SH-SY5Y (cell line): Measurements from ENCODE around the gene SOWAHD.

Source experiments
- GATA2 ChIP-seq: IDR thresholded peaks from 2 replicates; pipeline ENCODE4 v1.6.1; 2011; ENCODE audit warnings: mild to moderate bottlenecking, low read depth, low read length
- GATA3 ChIP-seq: IDR thresholded peaks from 2 replicates; pipeline ENCODE4 v1.6.1; 2011; ENCODE audit warnings: low read depth, mild to moderate bottlenecking, low read length, moderate library complexity

The SOWAHD gene

DNA sequence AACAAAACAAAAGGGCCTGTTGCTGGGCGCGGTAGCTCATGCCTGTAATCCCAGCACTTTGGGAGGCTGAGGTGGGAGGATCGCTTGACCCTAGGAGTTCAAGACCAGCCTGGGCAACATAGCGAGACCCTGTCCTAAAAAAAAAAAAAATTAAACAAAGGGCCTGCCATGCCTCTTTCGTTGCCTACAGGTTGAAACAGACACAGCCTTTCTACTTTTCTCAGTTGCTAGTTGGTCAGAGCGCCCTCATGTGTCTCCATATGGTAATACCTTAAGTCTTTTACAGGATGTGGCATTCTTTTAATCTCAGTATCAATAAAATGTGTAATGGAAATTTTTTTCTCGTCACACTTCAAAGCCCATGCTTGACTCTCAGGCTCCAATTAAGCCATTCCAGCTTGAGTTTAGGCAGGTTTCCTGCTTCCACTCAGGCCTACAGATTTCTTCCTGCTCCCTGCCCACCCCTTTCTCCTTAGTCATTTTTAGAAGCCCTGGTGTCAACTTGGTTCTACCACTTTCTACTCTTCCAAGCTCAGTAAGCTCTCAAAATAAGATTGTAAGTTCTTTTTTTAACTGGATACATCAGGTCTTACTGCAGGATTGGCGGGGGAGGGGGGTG lies 4.6 kb upstream of the SOWAHD start:
- no peak for TF ChIP-seq GATA3
- no peak for TF ChIP-seq GATA2

DNA sequence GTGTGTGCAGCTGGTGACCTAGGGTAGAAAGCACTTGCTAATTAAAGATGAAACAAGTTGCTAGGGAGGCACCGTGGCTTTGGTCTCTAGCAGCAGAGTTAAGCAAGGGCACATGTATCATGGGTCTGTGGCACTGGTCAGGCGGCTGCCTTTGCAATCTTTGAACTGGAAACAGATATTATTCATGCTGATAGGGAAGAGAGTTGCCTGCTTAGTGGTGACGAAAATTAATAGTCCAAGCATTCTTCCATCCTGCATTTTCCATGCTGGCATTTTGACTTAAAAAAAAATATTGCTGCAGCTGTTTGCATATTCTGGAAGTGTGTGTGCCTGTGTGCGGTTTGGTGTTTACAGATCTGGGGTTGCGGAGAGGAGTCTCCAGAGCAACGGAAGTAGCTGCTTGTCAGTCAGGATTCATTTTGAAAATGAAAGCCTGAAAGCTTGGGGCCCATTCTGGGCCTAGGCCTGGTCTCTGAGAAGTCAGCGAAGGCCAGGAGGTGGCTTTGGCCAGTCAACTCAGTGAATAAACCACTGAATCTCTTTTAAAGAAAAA lies 2.3 kb upstream of the SOWAHD start:
- TF ChIP-seq GATA2, result no peak

DNA sequence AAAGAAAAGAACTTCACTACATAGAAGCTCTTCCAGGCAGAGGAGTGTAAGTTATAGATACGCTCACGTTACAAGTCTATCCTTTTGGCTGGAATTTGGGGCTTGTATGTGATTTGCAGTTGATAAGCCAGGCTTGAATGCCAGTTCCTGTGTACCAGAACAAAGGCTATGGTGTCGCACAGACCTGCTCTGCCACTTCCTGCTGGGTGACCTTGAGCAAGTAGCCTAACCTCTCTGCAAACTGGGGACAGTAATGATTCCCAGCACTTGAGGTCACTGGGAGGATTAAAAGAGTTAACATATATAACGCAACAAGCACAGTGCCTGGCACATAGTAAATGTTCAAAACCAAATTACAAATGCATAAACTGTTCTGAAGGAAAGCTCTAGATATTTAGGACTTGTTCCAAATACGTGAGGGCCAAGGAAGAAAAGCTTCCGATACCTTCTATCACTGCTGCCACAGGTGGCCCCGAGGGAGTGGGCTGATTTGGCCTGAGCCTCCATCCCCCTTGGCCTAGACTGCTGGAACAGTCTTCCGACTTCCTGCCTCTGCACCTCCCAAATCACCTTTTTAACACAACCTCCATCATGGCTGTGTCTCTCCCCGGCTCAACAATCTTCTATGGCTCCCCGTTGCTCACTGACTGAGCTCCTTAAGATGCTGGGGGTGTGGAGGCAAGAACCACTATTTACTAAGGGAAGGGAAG lies 1.3 kb upstream of the SOWAHD start:
- TF ChIP-seq GATA3, result no peak
- no peak for TF ChIP-seq GATA2

DNA sequence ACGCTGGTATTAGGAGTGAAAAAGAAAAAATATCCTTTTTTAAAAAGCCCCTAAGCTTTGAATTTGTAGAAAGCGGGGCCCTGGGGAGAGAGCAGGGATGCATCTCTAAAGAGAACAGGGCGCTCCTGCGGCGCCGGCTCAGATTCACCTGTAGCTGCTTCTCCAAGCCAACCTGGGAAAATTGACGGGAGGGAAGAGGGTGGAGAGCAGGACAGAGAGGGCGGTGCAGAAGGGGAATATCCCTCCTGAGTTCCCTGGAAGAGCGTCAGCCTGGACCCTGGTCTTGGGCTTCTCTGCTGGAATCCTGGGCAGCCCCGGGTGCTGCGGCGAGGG lies 776 bp upstream of the SOWAHD start:
- TF ChIP-seq GATA3, result no peak

DNA sequence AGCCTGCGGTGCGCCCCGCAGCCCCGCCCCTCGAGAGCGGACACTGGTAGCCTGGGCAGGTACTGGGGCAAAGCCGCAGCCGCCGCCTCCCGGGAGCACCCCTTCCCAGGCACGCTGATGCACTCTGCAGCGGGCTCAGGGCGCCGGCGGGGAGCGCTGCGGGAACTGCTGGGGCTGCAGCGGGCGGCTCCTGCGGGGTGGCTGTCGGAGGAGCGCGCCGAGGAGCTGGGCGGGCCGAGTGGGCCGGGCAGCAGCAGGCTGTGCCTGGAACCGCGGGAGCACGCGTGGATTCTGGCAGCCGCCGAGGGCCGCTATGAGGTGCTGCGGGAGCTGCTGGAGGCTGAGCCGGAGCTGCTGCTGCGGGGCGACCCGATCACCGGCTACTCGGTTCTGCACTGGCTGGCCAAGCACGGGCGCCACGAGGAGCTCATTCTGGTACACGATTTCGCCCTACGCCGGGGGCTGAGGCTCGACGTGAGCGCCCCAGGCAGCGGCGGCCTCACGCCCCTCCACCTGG lies 401 bp downstream of the SOWAHD start:
- TF ChIP-seq GATA3, result no peak

DNA sequence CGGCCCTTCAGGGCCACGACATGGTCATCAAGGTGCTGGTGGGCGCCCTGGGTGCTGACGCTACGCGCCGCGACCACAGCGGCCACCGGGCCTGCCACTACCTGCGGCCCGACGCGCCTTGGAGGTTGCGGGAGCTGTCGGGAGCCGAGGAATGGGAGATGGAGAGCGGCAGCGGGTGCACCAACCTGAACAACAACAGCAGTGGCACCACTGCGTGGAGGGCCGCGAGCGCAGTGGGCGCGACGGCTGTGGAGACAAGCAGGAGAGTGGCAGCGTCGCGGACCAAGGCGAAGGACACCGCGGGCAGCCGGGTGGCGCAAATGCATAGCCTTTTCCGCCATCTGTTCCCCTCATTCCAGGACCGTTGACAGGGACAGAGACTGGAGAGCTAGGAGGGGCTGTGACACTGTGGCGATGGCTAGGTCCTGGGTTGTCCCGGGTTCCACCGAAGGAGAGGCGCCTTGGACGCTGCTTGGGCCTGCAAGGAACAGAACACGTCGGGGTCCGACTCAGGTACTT lies 919 bp downstream of the SOWAHD start:
- TF ChIP-seq GATA3 (no peak), GATA2 (no peak)

DNA sequence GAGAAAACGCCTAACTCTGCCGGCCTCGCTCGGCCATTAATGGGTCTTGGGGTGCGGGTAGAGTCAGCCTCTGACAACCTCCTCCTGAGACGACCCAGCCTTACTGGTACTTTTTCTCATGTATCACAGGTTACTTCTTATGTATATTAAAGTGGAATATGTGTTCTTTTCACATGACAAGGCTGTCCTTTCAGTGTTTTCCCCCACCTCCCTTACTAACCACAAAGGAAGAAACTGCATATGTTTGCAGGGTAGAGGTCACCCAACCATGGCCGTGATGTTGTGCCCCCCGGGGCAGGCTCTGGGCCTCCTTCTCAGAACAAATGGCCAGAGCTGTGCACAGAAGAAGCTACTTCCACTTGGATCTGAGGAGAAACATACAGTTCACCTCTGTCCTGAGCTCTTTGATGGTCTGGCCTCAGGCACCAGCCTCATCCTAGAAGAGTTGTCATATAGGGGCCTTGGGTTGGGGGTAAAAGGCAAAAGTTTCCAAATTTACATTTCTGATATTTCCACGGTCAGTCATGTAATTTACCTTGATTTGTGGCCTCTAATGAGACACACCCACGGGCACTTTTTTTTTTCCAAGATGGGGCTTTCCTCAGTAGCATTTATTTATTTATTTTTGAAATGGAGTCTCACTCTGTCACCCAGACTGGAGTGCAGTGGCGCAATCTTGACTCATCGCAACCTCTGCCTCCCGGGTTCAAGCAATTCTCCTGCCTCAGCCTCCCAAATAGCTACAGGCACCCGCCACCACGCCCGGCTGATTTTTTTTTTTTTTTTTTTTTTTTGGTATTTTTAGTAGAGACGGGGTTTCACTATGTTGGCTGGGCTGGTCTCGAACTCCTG lies 1.9 kb downstream of the SOWAHD start:
- TF ChIP-seq GATA2, result no peak
- TF ChIP-seq GATA3, result no peak

DNA sequence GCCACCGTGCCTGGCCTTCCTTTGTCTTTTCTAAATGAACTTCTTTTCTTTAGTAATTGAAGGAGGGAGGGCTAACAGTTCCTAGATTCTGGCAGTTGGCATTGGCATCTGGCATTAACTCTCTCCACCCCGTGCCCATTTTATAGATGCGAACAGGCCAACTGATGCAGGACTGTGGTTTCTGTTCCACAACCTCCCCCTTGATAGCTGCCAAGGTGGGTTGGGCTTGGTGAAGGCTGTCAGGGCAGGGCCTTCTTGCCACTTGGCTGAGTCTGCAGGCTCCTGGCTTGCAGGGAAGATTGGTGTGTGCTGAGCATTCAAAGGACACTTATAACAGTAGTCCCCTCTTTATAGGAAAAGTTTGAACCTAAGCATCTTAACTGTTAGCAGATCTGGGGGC lies 4.3 kb downstream of the SOWAHD start:
- TF ChIP-seq GATA3 (no peak), GATA2 (no peak)

DNA sequence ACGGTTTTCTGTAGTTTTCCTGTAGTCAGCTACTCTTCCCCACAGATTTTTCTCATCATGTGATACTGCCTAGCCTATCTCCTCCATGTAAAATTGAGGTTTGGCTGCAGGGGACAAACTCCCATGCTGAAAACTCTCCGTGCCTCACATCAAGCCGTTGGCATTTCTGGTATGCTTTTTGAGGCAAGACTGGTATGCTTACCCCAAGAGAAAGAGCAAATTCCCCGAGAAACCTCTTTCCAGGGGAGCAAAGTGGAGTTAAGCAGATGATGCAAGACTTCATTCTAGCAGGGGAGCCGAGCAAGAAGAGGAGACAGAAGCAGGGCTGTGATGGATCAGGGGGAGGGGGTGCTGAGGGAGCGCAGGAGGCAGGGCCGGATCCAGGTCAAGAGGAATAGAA lies 4.8 kb downstream of the SOWAHD start:
- TF ChIP-seq GATA2, result no peak

DNA sequence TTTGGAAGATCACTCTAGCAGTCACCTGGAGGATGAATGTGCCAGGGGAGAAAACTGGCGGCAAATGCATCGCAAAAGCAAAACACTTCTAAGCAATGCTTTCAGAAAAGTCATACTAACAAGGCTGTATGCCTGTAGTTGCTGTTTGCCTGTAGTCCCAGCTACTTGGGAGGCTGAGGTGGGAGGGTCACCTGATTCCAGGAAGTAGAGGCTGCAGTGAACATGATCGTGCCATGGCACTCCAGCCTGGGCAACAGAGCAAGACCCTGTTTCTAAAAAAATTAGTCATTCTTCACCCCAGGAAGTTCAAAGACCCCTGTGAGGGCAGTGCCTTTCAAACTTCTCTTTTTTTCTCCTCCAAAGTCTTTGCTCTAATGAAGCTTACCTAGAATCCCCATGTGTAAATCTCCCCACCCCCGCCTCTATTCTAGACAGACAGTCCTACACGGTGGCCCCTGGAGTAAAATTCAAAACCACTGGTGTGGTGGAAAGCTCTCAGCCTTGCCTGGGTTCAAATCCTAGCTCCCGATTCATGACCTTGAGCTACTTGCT lies 5.5 kb downstream of the SOWAHD start:
- TF ChIP-seq GATA2 (no peak), GATA3 (no peak)

DNA sequence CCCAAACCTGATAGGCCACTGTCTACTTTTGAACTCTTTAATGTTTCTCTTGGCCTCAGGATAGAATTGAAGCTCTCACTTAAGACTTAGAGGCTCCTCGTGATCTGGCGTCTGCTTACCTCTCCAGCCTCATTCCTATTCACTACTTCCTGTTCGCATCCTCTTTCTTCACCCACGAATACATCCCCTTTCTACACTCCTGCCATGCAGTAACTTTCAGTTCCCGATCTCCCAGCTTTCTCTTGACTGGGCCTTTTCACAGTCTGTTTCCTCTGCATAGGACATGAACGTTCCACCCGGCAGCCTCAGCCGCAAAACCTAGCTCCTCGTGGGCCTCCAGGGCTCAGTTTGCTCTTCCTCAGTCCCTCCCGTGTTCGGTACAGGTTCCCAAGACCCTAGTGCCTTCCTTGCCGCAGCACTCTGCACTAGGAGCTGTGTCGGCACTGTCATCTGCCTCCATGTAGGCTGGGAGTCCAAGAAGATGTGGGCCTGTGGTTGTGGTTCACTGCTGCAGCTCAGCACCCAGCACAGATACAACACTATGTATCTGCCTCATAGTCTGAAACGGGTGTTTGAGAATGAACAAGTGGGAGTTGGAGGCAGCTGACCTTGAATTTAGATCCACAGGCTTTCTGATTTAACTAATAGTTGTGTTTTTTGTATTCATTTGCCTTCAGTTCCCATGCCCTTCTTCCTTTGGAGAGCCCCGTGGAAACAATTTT lies 17.3 kb downstream of the SOWAHD start:
- no peak for TF ChIP-seq GATA3
- no peak for TF ChIP-seq GATA2

DNA sequence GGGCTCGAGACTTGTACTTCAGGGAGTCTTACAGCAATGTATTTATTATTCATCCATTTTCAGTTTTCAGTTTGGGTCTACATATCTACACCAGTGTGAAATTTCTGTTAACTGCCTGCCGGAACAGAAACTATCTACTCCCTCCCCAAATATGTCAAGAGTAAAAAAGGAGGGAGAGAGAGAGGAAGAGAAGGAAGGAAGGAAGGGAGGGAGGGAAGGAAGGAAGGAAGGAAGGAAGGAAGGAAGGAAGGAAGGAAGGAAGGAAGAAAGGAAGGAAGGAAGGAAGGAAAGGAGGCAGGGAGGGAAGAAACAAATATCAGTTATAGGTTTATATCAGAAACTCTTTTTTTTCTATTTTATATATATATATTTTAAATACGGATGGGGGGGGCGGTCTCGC lies 20.4 kb downstream of the SOWAHD start:
- TF ChIP-seq GATA3 (no peak), GATA2 (no peak)

DNA sequence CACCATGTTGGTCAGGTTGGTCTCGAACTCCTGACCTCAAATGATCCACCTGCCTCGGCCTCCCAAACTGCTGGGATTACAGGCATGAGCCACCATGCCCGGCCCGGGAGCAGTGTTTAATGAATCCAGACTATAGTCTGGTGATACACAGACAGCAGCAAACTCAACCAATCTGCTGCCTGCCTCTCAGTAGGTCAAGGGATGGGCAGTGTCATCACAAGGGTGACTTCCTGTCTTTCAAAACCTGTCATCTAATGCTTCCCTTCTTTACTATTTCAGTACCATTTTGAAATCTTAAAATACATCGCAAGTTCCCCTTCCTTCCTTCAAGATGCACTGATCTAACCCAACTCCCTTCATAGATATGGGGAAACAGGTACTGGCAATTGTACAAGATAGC lies 24.6 kb downstream of the SOWAHD start:
- TF ChIP-seq GATA3, result no peak
- TF ChIP-seq GATA2, result no peak
